NCI-H446 (cell line): ENCODE measurements around the gene DOCK10.

Experiments
- DNase-seq, 2 experiments: peaks; one replicate each; lab custom pipeline; 2025; lab: John Stamatoyannopoulos, UW

The DOCK10 gene

DNA sequence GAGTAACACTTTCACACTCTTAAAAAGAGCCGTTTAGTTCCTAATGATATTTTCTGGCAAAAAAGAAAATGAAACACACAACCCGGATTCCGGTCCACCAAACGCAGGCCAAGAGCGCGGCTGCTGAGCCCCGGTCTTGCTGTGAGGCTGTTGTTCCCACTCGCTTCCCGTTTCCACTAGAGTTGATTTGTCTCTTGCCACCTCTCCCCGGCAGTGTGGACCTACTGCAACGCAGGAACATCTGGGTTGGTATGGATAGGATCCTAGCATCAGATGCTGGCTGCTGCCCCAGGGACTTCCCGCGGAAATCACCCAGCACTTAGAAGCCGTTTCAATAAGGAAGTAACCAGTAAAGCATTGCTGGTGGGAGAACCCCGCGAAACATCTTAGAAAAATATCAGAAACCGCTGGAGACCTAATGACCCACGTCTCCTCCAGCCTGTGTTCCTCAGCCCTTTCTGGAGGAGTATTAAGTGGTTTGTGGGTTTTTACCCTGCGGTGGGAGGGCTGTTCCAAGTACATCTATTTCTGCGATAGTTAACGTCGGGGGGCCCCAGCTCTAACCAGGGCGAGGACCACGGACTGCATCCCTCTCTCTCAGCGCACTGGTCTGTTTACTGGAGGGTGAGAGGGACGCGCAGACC is 939 bp downstream of the DOCK10 start:
- DNase-seq, result peak in 1 of 2 experiments; percentile 78

DNA sequence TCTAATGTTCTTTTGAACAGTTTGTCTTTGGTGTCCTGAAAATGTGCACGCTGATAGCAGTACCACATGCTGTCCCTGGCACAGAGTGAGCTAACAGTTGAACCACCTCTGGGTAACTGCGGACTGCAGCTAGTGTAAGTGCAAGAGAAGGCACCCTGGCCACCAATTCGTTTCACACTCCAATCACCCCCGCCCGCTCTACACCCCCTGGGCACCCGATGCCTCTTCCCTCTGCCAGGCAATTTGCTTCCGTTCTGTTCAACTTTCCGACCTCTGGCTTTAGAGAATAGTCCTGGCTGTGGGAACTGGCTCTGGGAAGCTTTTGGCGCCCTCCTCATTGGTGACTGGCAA is 1.4 kb downstream of the DOCK10 start:
- peak in 1 of 2 experiments; percentile 50 for DNase-seq

DNA sequence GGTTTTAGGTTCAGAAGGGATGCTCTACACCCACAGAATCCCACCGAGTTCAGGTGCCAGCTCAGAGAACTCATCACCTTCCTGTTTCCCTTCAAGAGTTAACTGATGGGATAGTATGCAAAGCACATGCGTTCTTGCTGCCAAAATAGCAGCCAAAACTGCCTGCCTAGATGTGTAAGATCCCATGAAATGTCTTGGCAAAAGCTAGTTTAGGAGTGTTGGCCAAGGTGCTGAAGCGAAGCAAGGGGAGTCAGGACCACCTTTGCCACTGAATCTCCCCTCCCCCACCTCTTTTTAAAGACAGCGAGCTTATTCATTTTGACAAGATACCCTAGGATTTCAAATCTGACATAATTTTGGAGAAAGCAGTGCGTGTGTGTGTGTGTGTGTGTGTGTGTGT is 2.1 kb downstream of the DOCK10 start:
- DNase-seq, result peak in 1 of 2 experiments; percentile 53

DNA sequence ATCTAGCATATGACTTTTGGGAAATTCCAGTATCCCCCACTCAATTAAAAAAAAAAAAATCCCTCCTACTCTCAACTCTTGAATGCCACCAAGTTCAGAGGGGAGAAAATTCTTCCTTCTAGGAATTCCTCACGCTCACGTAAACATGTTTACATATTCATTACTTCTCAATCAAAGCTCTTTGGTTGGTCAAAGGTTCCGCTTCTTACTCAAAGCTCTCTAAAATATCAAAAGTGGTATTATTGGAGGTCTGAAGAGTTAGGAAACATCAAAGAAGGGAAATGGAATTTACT is 4.1 kb downstream of the DOCK10 start:
- DNase-seq, result no peak

DNA sequence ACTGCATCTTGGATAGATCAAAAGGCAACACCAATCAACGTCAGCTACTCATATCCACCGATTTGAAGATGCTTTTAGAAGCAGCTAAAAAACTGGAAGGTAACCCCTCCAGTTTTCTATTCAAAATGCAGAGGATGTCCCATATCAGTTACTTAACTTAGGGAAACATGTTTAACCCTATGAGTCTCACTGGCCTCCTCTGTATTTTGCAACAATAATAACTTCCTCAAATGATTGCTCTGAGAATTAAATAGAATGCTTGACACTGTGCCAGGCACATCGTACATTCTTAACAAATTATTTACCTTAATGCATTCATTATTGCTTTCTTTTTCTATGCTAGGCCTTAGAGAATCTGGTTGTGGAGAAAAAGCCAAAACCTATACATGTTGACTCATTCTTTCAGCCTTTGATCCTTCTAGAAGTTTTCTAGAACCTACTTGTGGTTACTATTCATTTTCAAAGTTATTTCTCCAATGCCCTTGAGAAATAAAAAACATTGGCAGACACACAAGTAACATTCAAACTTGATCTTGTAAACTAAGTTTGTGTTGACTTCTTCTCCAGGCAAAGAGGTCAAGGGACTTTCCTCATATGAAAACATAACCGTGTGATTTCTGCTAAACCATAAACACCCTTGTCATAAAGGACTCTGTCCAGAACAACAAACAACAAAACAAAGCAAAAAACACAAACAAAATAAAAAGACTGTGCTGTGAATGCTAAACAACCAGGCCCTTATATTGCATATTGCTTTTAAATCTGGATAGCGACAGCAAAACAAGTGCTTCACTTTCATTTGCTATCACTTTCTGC is 4.6 kb downstream of the DOCK10 start:
- no peak for DNase-seq

DNA sequence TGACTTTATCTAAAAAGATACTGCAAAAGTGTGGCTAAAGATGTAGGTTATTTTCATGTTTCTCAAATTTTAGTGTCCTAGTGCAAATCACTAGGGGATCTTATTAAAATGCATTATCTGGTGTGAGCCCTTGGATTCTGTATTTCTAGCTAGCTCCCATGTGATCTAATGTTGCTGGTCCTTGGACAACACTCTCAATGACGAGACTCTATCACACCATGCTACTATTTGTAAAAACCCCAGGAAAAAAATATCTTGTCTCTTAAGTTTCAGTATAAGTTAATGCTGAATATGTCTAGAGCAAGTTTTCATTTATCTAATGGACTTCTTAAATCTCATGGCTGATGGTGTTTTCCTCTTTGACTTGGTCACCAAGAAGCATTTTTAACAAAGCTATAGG is 5.8 kb downstream of the DOCK10 start:
- DNase-seq, result no peak

DNA sequence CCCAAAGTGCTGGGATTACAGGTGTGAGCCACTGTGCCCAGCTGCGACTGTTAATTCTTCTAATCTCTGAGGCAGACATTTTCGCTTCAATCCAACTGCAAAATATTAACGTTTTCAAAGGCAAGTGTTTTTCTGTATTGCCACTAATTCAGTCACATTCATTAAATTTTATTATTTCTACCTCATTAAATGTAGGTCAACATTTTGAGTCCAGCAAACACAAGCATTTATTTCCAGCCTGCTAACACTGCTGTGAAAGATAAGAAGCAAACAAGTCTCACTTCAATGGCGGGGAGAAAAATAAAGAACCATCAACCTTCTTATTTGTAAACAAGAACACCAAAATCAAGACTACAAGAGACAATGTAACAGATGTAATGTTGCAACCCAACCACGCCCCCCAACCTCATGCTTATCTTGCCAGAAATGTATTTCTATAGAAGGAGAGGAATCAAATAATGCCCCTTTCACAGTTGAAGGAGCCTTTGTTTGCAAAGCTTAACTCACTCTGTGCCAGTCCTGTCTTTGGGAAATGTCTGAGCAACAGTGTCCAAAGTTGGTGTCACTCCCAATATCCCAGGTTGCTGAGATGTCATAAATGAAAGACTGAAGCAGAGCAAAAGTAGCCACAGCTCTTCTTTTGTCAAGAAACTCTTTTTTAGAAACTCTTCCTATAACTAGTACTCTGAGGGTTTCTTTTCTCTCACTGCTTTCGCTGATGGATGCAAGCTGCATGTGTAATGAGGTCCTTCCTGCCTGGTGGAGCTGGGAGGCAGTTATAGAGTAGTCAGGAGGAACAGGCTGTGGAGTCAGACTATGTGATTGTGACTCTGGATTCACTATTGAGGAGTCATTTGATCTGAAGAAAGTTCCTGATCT is 8.6 kb downstream of the DOCK10 start:
- DNase-seq, result no peak

DNA sequence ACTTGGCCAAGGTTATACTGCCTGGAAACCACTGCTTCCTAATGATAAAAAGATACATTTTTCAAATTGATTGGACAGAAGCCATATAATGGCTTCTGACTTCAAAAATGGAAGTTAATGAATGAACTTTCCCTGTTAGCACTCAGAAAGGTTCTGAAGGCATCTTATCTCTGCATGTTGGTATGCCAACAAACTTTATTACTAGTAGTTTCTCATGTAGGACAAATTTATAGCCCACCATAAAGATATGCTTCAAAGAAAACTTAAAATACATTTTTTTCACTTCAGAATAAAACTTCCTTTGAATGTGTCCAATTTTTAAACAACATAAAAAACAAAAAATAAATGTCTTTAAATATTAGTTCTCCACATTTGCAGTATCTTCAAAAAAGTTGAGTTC is 10.0 kb downstream of the DOCK10 start:
- no peak for DNase-seq

DNA sequence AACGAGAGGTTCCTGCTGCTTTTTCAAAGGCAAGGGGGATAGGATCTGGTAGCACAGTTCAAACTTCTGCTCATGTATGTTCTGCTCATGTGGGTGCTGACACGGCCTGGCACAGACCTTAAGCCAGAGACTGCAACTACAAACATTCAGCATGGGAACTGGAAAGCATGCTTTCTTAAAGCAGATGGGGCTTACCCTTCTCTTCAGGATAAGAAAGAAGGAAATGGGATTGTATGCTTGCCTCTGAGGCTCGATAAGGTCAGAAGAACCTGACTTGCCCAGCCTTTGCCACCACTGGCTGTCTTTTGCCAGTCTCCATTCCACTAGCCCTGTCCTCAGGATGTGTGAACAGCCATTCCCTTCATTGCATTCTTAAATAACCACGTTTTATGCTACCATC is 10.7 kb downstream of the DOCK10 start:
- DNase-seq, result no peak

DNA sequence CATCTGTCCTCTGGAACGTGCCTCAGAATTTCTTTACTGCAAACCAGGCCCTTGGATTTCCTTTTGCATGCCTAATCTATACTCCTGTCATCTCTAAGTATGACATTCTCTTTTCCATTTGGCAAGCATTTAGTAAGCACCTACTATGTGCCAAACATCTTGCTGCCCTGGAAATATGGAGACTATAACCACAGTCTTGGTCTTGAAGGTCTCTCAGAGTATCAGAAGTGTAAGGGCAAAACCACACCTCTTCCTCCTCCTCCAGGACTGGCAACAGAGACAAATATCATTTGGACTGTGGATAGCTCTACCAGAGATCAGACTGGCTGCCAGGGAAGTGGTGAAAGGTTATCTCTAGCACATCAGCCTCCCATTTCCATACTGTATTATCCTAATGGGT is 11.4 kb downstream of the DOCK10 start:
- DNase-seq, result no peak

DNA sequence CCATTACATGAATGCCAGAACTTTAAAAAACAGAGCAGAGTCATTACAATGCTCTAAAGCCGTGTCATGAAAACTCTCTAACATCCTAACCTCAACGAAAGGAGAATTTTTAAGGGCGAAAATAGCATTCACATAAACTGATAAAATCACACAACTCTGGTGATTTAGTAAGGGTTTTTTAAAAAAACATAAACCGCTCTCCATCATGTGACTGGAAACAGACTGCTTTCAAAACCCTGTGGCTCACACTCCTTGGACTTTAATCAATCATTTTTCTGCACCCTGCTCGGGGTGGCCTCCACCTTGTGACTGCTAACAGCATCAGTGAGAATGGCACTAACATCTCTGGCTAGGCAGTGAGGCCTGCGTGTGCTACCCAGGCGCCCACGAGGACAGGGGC is 12.1 kb downstream of the DOCK10 start:
- DNase-seq, result no peak

DNA sequence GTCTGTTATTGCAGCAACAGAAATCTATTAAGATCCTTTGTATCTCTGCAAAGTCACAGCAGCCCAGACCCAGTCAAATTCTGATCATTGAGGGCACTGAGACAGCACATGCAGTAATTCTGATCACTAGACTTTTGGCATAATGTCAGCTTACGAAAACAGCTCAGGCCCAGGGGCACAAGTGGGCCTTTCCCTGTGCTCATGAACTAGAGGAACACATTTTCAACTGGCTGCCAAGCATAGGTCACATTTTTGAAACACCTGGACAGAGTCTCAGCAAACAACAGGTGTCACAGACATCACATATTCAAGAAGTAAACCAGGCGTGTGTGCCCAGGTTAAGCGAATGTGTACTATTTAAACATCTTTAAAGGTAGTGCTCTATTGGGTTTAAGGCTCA is 13.7 kb downstream of the DOCK10 start:
- no peak for DNase-seq

DNA sequence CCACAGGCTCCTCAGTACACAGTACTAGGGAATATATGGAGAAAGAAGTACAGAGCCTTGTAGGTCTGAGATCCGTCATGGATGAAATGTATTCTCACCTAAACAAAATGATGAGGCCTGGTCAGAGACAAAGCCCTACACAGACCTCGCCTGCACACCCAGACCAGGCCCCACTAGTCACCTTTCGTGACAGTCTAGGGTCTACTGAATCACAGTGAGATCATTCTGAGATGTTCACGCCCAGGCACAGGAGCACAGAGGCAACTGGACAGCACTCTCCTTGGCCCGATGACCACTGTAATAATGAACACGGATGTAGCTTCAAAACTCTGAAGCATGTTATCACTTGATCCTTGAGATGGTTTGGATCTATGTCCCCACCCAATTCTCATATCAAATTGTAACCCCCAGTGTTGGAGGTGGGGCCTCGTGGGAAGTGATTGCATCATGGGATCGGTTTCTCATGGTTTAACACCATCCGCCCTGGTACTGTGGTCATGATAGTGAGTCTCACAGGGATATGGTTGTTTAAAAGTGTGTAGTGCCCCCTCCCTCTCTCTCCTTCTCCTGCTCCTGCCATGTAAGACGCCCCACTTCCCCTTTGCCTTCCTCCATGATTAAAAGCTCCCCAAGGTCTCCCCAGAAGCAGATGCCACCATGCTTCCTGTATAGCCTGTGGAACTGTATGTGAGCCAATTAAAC is 15.1 kb downstream of the DOCK10 start:
- DNase-seq, result no peak

DNA sequence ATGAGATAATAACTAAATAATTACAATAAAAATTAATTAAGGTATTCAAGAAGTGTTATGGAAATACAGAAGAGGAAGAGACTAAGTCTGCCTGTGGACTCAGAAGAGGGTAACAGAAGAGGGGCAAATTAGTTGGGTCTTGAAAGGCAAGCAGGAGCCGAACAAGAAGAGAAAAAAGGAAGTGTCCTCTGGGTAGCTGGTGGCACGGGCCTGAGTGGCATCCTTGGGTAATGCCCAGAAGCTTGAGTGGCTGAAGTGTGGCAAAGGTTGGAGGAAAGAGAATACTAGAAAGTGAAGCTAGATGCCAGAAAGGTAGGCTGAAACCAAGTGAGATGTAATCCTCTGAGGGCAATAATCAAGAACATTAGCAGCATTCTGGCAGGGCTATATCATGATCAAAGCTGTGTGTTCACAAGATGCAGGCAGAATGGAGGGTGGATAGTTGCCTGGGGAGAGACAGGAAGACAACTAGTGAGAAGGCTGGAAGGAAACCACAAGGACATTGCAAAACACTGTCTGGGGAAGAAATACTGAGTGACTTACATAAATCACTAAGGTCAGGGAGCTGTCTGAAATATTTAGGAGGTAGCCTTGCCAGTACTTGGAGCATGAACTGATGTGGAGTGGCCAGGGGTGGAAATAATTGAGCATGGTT is 16.2 kb downstream of the DOCK10 start:
- no peak for DNase-seq

DNA sequence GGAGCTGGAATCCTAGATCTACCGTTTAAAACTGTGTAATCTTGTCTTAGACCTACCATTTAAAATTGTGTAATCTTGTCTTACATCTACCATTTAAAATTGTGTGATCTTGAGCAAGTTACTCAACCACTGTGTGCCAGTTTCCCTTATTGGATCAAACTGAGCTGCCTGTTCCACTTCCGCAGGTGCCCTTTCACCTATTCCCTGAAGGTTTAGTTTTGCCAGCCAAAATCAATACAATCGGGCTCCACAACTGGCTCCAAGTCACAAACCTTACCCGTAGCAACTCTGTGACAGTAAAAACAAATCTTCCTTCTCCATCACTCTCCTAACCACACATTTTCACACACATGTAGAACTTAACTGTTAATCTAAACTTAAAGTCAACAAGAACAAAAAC is 20.1 kb downstream of the DOCK10 start:
- DNase-seq, result no peak

DNA sequence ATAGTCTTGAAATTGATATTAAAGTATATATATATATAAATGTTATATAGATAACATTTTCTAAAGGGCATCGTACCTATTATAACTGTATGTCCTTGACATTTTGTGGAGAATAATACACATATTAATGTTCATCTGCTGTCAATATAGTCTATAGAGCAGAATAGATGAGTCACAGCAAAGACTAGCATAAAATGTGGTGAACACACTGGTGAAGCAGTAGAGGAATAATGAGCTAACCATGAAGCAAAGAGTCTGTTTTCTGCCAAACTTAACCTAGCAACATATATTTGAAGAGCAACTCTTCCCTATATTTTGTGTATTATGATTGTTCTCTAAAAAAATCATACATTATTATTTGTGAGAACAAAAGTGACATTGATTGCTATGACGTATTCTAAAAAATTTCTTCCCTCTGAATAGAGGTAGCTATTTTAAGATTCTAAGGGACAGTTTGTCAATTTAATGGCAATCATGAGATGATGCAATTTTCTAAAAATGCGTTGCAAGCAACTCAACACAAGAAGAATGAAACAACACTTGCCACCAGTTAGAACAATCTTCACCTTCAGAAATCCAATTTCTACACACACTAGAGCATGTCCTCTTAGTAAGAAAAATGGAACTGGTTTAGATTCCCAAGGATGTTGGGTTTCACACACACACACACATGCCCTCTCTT is 22.0 kb downstream of the DOCK10 start:
- DNase-seq, result no peak

DNA sequence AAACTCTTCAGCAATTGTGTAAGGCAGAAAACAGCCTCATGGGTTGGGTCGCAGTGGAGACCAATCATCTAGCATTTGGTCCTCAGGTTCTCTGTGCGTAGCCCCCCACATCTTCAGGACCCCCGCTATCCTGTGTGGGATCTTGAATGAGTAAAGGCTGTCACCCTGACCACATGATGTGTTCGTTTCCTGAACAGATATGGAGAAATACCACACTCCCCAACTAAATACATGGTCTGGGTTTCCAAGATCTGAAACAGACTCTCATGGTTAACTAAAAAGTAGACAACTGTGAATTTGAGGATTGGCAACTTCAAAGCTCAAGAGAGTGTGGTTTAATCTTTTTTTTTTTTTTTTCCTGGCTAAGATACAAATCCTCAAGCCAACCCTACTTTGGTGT is 23.2 kb downstream of the DOCK10 start:
- peak in 1 of 2 experiments; percentile 71 for DNase-seq

DNA sequence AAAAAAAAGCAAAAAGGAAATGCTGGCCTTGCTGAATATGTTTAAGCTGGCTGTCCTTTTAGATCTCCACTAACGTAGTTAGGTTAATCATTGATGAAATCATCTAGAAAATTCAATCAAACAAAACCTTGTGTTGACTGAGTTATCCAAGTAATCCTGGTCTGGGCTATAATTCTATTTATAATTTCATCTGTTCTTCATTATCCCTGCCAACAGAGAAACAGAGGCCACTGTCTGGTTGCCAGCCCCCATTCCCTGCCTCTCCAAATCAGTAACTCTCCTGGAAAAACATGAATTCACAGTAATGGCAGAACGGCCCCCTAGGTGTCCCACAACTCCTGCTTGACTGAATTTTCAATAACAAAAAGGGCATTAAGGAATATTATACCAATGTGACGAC is 24.6 kb downstream of the DOCK10 start:
- peak; percentile 69 to 81 for DNase-seq

DNA sequence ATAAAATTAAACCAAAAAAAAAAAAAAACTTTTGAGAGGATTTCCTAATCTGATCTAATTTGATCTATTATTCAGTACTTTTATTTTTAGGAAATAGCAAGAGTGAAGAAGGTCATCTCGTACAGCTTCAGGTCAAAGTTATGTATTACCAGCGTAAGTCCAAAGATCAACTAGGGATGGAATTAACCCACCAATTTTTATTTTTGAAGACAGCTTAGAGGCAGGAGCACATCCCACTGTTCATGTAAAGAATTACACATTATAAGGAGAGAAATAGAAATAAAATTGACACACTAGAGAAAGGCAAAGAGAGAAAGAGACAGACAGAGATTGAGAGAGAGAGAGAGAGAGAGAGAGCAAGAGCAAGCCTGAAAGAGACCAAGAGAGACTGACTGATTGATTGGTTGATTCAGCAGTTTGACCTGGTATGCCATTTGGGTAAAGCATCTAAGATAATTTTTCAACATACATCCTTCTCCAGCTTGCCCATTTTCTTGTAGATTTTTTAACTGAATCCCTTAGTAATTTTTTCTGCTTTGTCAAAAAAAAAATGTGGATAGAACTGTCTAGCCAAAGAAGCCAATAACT is 25.1 kb downstream of the DOCK10 start:
- no peak for DNase-seq

DNA sequence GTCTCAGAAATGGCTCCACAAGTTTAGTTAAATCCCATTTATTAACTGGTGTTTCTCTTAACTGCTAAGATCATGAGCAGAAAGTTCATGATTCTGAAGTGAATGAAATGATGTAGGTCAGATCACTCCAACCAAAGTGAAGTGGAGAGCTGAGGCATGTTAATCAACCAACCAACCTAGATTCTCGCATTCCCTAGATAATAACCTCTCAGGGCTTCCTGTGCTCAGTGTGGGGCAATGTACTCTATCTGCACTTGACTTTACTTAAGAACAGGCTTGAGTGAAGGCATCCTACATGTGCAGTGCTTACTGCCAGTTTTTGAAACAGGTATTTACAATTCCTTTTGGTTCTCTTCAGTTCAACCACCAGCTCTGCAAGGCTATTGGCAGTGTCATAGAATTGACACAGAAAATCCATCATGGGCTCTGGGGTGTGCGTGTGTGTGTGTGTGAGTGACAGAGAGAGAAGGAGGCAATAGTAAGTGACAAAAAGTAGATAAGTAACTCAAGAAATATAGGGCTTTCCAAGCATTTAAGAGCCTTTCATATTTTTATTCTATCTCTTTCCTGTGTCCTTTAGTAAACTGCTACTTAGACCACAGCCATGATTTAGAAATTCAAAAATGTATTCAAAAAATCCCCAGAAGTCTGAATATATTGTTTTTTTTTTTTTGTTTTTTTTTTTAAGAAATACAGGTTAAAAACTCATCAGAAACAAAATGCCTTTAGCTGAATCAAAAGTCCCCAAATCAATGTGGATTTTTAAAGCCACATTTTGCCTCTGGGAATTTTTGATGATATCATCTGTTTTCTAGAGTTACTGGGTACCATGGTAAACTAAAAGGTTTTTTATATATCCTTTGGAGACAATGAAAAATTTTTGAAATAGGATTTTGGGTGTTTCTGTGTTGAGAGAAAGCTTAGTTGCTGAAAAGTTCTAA is 28.6 kb downstream of the DOCK10 start:
- no peak for DNase-seq
